BLaER1 (cell line): ENCODE measurements around the gene MAN2A1.

Experiments used
- H3K27ac ChIP-seq: shearing (Covaris generic); formaldehyde crosslinking; 2 replicates; pipeline ENCODE4 v1.8.1; 2022
- H3K27me3 ChIP-seq: shearing (Covaris generic); formaldehyde crosslinking; 2 replicates; pipeline ENCODE4 v1.8.1; 2022
- H3K36me3 ChIP-seq: shearing (Covaris generic); formaldehyde crosslinking; 2 replicates; pipeline ENCODE4 v1.8.1; 2022
- H3K4me1 ChIP-seq: shearing (Covaris generic); formaldehyde crosslinking; 2 replicates; pipeline ENCODE4 v1.8.1; 2022
- H3K4me2 ChIP-seq: shearing (Covaris generic); formaldehyde crosslinking; 2 replicates; pipeline ENCODE4 v1.8.1; 2022
- H3K4me3 ChIP-seq: shearing (Covaris generic); formaldehyde crosslinking; 2 replicates; pipeline ENCODE4 v1.8.1; 2022
- H3K9ac ChIP-seq: shearing (Covaris generic); formaldehyde crosslinking; 2 replicates; pipeline ENCODE4 v1.8.1; 2022
- H3K9me3 ChIP-seq: shearing (Covaris generic); formaldehyde crosslinking; 2 replicates; pipeline ENCODE4 v1.8.1; 2022
- H4K20me1 ChIP-seq: shearing (Covaris generic); formaldehyde crosslinking; 2 replicates; pipeline ENCODE4 v1.8.1; 2022
- Cebpa-rat ChIP-seq: shearing (Covaris generic); IDR thresholded peaks from 2 replicates; pipeline ENCODE4 v1.8.1; 2022

The MAN2A1 gene

DNA sequence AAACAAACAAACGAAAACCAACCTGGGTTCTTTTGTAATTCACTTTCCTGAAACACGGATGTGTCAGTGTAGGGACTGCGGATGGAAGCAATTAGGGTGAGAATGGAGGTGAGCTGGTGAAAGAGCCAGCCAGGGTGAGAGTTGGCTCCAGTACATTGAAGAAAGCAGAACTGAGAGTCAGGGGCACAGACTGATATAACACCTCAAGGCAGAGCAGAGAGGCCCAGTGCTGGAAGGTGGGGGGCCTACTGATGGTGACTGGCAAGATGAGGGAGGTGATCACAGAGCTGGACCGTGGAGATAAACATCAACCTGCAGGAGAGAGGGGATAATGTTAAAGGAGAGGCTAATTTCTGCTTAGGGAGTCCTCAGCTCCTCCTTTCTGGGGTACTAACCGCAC lies 221.1 kb downstream of the MAN2A1 start:
- no peak for TF ChIP-seq Cebpa-rat
- H4K20me1 ChIP-seq = no peaks in the 10 kb centered on the region
- H3K4me1 ChIP-seq = no peaks in the 10 kb centered on the region

DNA sequence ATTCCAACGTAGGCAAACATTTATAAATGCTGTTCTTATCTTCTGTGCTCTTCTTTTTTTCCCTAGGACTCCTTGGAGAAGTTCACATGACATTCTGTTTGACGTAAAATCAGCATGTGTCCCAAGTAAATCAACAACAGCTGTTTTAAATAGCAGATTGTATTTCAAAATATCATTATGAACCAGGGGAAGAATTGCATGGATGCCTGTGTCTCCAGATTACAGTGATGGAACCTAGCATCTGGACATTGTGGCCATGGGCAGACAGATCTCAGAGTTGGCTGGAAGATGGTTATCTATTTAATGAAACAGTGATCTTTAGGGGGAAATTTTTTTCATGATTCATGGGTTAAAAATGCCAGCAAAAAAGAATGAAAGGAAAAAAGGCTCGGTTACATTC lies 222.0 kb downstream of the MAN2A1 start:
- no peak for TF ChIP-seq Cebpa-rat
- H3K4me3 ChIP-seq = no peak overlapping the region
- H4K20me1 ChIP-seq = no peaks in the 10 kb centered on the region
- no peak overlapping the region for H3K27ac ChIP-seq
- no peaks in the 10 kb centered on the region for H3K27me3 ChIP-seq
- no peaks in the 10 kb centered on the region for H3K9me3 ChIP-seq
- no peak overlapping the region for H3K9ac ChIP-seq
- no peaks in the 10 kb centered on the region for H3K4me1 ChIP-seq
- H3K4me2 ChIP-seq = no peak overlapping the region
- H3K36me3 ChIP-seq = no peaks in the 10 kb centered on the region

More for the DNA sequence above, 221.1 kb downstream of the MAN2A1 start:
- no peak overlapping the region for H3K9ac ChIP-seq
- no peak overlapping the region for H3K27ac ChIP-seq
- H3K36me3 ChIP-seq = no peaks in the 10 kb centered on the region
- no peak overlapping the region for H3K4me2 ChIP-seq
- H3K27me3 ChIP-seq = no peaks in the 10 kb centered on the region
- no peaks in the 10 kb centered on the region for H3K9me3 ChIP-seq
- no peak overlapping the region for H3K4me3 ChIP-seq

DNA sequence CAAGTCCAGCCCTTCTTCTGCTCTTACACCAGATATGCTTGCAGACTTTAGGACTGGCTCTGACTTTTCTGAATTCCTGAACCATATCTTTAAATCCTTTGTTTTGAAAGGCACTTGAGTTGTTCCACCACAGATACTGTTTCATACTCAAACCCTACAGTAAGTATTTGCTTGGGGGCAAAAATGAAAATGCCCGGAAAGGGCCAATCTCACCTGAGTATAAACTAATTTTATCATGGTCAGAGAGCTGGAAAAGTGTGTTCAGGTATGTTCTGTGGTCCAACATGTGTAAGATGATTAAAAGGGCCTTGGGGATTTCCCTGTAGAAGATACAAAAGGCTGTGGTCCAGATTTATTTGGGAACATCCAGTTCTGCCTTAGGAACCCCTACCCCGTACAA lies 225.2 kb downstream of the MAN2A1 start:
- TF ChIP-seq Cebpa-rat = no peak
- Histone ChIP-seq H3K4me3 (no peak overlapping the region), H3K4me2 (no peak overlapping the region), H3K9ac (no peak overlapping the region), H3K4me1 (no peaks in the 10 kb centered on the region), H3K27me3 (no peaks in the 10 kb centered on the region), H3K36me3 (no peaks in the 10 kb centered on the region), H3K9me3 (no peaks in the 10 kb centered on the region), H3K27ac (no peak overlapping the region), H4K20me1 (no peaks in the 10 kb centered on the region)

DNA sequence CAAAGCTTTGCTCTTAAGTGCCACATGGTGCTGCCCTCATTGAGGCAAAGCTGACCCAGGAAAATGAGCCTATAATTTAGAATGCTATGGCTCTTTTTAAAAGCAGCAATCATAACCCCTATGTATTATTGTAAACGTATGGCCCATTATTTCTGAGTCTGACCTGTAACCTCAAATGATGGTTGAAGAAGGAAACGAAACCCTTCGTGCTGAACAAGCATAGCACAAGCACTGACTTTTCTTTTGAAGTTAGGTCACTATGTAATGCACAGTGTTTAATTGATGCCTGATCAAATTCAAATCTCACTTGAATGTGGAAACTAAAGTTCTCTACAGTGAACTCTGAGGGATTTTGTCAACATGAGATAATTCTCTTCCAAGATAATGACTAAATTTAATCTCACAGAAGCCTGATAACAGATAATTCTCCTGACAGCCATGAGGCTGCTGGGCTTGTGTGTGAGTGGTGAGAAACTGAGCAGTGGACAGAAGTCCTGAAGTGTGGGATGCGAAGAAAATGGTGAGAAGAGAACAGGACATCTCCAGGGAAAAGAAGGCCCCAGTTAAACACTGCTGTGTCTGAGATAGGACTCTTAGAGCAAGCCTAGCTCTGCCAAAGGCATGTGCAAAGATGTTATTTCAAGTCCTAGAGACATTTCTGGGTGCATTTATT lies 226.9 kb downstream of the MAN2A1 start:
- Histone ChIP-seq H3K4me1 (no peaks in the 10 kb centered on the region), H3K9me3 (no peaks in the 10 kb centered on the region), H3K4me2 (no peak overlapping the region), H3K4me3 (no peak overlapping the region), H3K27ac (no peak overlapping the region), H4K20me1 (no peaks in the 10 kb centered on the region), H3K36me3 (no peaks in the 10 kb centered on the region), H3K27me3 (no peaks in the 10 kb centered on the region), H3K9ac (no peak overlapping the region)
- TF ChIP-seq Cebpa-rat = no peak
